ENCODE data around the gene DPP9.

DPP9 gene

GRCh38 chr19:4642625-4643024, 81.0 kb downstream of the DPP9 start:
- no peak for TF ChIP-seq CTCF (IDR thresholded peaks at IDR 0.05)

- no peak for TF ChIP-seq CTCF (IDR thresholded peaks at IDR 0.05)
Measured at GRCh38 chr19:4641132-4641531, 82.5 kb downstream of the DPP9 start.

- TF ChIP-seq CTCF (IDR thresholded peaks at IDR 0.05) = no peak
Measured at GRCh38 chr19:4640247-4641000, 83.2 kb downstream of the DPP9 start.

GRCh38 chr19:4639531-4640246, 84.0 kb downstream of the DPP9 start:
- TF ChIP-seq CTCF (IDR thresholded peaks at IDR 0.05) = no peak

- TF ChIP-seq CTCF (IDR thresholded peaks at IDR 0.05) = no peak
Measured at GRCh38 chr19:4638828-4639530, 84.7 kb downstream of the DPP9 start, which contains the start of gene TNFAIP8L1. Gene TNFAIP8L1 (plus strand): TSS chr19:4639516. CDS start chr19:4651870, 12,354 bp downstream.

GRCh38 chr19:4638317-4638716, 85.3 kb downstream of the DPP9 start:
- TF ChIP-seq CTCF (IDR thresholded peaks at IDR 0.05) = no peak

- no peak for TF ChIP-seq CTCF (IDR thresholded peaks at IDR 0.05)
Measured at GRCh38 chr19:4636761-4637160, 86.9 kb downstream of the DPP9 start.

Data from LNCAP (cell line).